H9 (cell line): ENCODE results near the gene BACH2. TPM values are rescaled to one million over a fixed set of nuclear protein-coding genes. Genes with fewer than 3 reads are reported as not detected.

Source experiments
- DNase-seq: peaks from one replicate; pipeline ENCODE4 v3.0.0-alpha.2; 2017
- H2AFZ ChIP-seq: one replicate; pipeline ENCODE4 v1.6.1; 2013; ENCODE audit warnings: mild to moderate bottlenecking, low read length, control low read depth, moderate library complexity
- H2AK5ac ChIP-seq: 2 replicates; pipeline ENCODE4 v1.6.1; 2013; ENCODE audit warnings: low read length, control low read depth, mixed read lengths; ENCODE audit not compliant: insufficient read length
- H2BK120ac ChIP-seq: one replicate; pipeline ENCODE4 v1.6.1; 2013; ENCODE audit warnings: low read depth, mild to moderate bottlenecking, low read length, control low read depth, inconsistent platforms; ENCODE audit not compliant: poor library complexity, severe bottlenecking
- H2BK12ac ChIP-seq: 2 replicates; pipeline ENCODE4 v1.6.1; 2013; ENCODE audit warnings: low read length, control low read depth, mixed read lengths, low read depth; ENCODE audit not compliant: insufficient read length
- H2BK15ac ChIP-seq: 2 replicates; pipeline ENCODE4 v1.6.1; 2013; ENCODE audit warnings: low read depth, low read length, control low read depth
- H2BK20ac ChIP-seq: one replicate; pipeline ENCODE4 v1.6.1; 2013; ENCODE audit warnings: low read depth, mild to moderate bottlenecking, low read length, control low read depth, inconsistent platforms; ENCODE audit not compliant: poor library complexity, severe bottlenecking
- H2BK5ac ChIP-seq: 2 replicates; pipeline ENCODE4 v1.6.1; 2013; ENCODE audit warnings: low read length, control low read depth, mixed read lengths; ENCODE audit not compliant: insufficient read length
- H3K14ac ChIP-seq: 2 replicates; pipeline ENCODE4 v1.6.1; 2013; ENCODE audit warnings: low read length, control low read depth; ENCODE audit not compliant: insufficient read depth
- H3K18ac ChIP-seq: 2 replicates; pipeline ENCODE4 v1.6.1; 2013; ENCODE audit warnings: low read depth, mild to moderate bottlenecking, mixed read lengths, low read length, control low read depth; ENCODE audit not compliant: insufficient read length
- H3K23ac ChIP-seq: 2 replicates; pipeline ENCODE4 v1.6.1; 2013; ENCODE audit warnings: low read length, control low read depth, mixed read lengths, low read depth; ENCODE audit not compliant: insufficient read length
- H3K23me2 ChIP-seq: 2 replicates; pipeline ENCODE4 v1.6.1; 2013; ENCODE audit warnings: low read depth, mild to moderate bottlenecking, mixed read lengths, low read length, control low read depth; ENCODE audit not compliant: insufficient read length, poor library complexity, severe bottlenecking
- H3K27ac ChIP-seq: 2 replicates; pipeline ENCODE4 v1.5.1; 2013; ENCODE audit warnings: low read length, control low read depth, mixed read lengths, low read depth; ENCODE audit not compliant: insufficient read length
- H3K27me3 ChIP-seq: 2 replicates; pipeline ENCODE4 v1.6.1; 2013; ENCODE audit warnings: low read length, control low read depth, inconsistent platforms; ENCODE audit not compliant: insufficient read depth
- H3K4ac ChIP-seq: 2 replicates; pipeline ENCODE4 v1.6.1; 2013; ENCODE audit warnings: low read depth, mild to moderate bottlenecking, control low read depth, inconsistent platforms, low read length, moderate library complexity
- H3K4me1 ChIP-seq: 2 replicates; pipeline ENCODE4 v1.6.1; 2013; ENCODE audit warnings: low read length, control low read depth, inconsistent platforms; ENCODE audit not compliant: insufficient read depth
- H3K4me2 ChIP-seq: 2 replicates; pipeline ENCODE4 v1.6.1; 2013; ENCODE audit warnings: low read length, control low read depth, mixed read lengths; ENCODE audit not compliant: insufficient read length, insufficient read depth
- H3K56ac ChIP-seq: 2 replicates; pipeline ENCODE4 v1.6.1; 2013; ENCODE audit warnings: low read depth, mild to moderate bottlenecking, mixed read lengths, low read length, control low read depth; ENCODE audit not compliant: insufficient read length
- H3K79me1 ChIP-seq: 2 replicates; pipeline ENCODE4 v1.6.1; 2013; ENCODE audit warnings: low read depth, mild to moderate bottlenecking, moderate library complexity, low read length, control low read depth, inconsistent platforms; ENCODE audit not compliant: insufficient read depth, poor library complexity, severe bottlenecking
- H3K79me2 ChIP-seq: 2 replicates; pipeline ENCODE4 v1.6.1; 2013; ENCODE audit warnings: low read length, control low read depth, inconsistent platforms; ENCODE audit not compliant: insufficient read depth
- H3K9ac ChIP-seq: 2 replicates; pipeline ENCODE4 v1.6.1; 2013; ENCODE audit warnings: low read length, control low read depth, mixed read lengths; ENCODE audit not compliant: insufficient read length; ENCODE audit errors: extremely low read depth
- H3K9me3 ChIP-seq: one replicate; pipeline ENCODE4 v1.6.1; 2013; ENCODE audit warnings: low read depth, low read length, inconsistent platforms; ENCODE audit not compliant: control insufficient read depth
- H3T11ph ChIP-seq: one replicate; pipeline ENCODE4 v1.6.1; 2013; ENCODE audit warnings: mild to moderate bottlenecking, low read length, control low read depth, inconsistent platforms
- H4K20me1 ChIP-seq: one replicate; pipeline ENCODE4 v1.6.1; 2013; ENCODE audit not compliant: control insufficient read depth, insufficient read length, insufficient read depth
- H4K5ac ChIP-seq: 2 replicates; pipeline ENCODE4 v1.6.1; 2013; ENCODE audit warnings: low read depth, mild to moderate bottlenecking, mixed read lengths, low read length, control low read depth; ENCODE audit not compliant: insufficient read length
- H4K8ac ChIP-seq: replicated peaks from 2 replicates; pipeline ENCODE4 v1.6.1; 2013; ENCODE audit warnings: low read length, control low read depth, mixed read lengths, low read depth; ENCODE audit not compliant: insufficient read length
- H4K91ac ChIP-seq: 2 replicates; pipeline ENCODE4 v1.6.1; 2013; ENCODE audit warnings: low read depth, mild to moderate bottlenecking, moderate library complexity, mixed read lengths, low read length, control low read depth; ENCODE audit not compliant: insufficient read length
- H3K27ac Mint-ChIP-seq, 3 experiments: 2 replicates in 2 of 3; 3 replicates in 1 of 3; pipeline ENCODE4 v1.8.0; 2020 to 2021; ENCODE audit warnings: mixed read lengths in 3 of 3, mild to moderate bottlenecking in 1 of 3, moderate library complexity in 1 of 3
- H3K27me3 Mint-ChIP-seq: 2 replicates; pipeline ENCODE4 v1.8.0; 2021; ENCODE audit warnings: low read depth, mild to moderate bottlenecking, moderate library complexity, mixed read lengths
- H3K36me3 Mint-ChIP-seq, 3 experiments: 2 replicates in 2 of 3; 3 replicates in 1 of 3; pipeline ENCODE4 v1.8.0; 2020 to 2021; ENCODE audit warnings: low read depth in 3 of 3, mixed read lengths in 3 of 3; ENCODE audit not compliant: insufficient read depth in 1 of 3
- H3K4me1 Mint-ChIP-seq, 2 experiments: 2 replicates each; pipeline ENCODE4 v1.8.0; 2020; ENCODE audit warnings: mixed read lengths in 2 of 2
- H3K4me3 Mint-ChIP-seq, 2 experiments: 2 replicates in 1 of 2; 3 replicates in 1 of 2; pipeline ENCODE4 v1.8.0; 2020 to 2021; ENCODE audit warnings: mild to moderate bottlenecking in 2 of 2, mixed read lengths in 2 of 2, moderate library complexity in 1 of 2
- H3K9me3 Mint-ChIP-seq, 2 experiments: 2 replicates in 1 of 2; 3 replicates in 1 of 2; pipeline ENCODE4 v1.8.0; 2020; ENCODE audit warnings: mild to moderate bottlenecking in 2 of 2, mixed read lengths in 2 of 2, moderate library complexity in 1 of 2
- CTCF ChIP-seq: fragments of 200-600 bp; sonication (generic); conservative IDR thresholded peaks from 3 replicates; pipeline ENCODE4 v1.8.0; 2021; ENCODE audit warnings: antibody characterized with exemption, mild to moderate bottlenecking
- WGBS: extraction: QIAGEN DNeasy Blood & Tissue Kit; methylation state at CpG from one replicate; pipeline ENCODE4 v1.1.7; 2013; ENCODE audit warnings: missing lambda C conversion rate, low lambda C conversion rate, mixed read lengths; ENCODE audit not compliant: insufficient read length; ENCODE audit errors: extremely low coverage; 5-methylcytosine and 5-hydroxymethylcytosine counted together
- total RNA-seq: library from RNA; stranded (reverse); gene quantifications from 2 replicates; pipeline ENCODE4 v1.2.1, GENCODE V29; 2021

Gene BACH2
- total RNA-seq, 1 experiment from 2014 or later: 2.0 TPM

GRCh38 chr6:89999945-90000825 lies 296.5 kb downstream of the BACH2 start:
- H3K23me2 ChIP-seq: no peaks in the 10 kb centered on the region
- H4K5ac ChIP-seq: no peak overlapping the region
- H2BK5ac ChIP-seq: no peak overlapping the region
- no peaks in the 10 kb centered on the region for H3K27me3 ChIP-seq
- no peaks in the 10 kb centered on the region for H3K79me2 ChIP-seq
- no peak overlapping the region for H3K4me2 ChIP-seq
- no peaks in the 10 kb centered on the region for H4K20me1 ChIP-seq
- no peak overlapping the region for H4K8ac ChIP-seq
- Mint-ChIP-seq H3K4me1 (peaks cover 4% of the 10 kb centered on the region in 2 experiments), H3K36me3 (no peaks in the 10 kb centered on the region), H3K27me3 (no peaks in the 10 kb centered on the region), H3K4me3 (no peak overlapping the region), H3K27ac (no peak overlapping the region), H3K9me3 (no peaks in the 10 kb centered on the region)
- no peak overlapping the region for H3K18ac ChIP-seq
- no peak overlapping the region for H3T11ph ChIP-seq
- no peak overlapping the region for H2BK15ac ChIP-seq
- H2AK5ac ChIP-seq: no peak overlapping the region
- no peak overlapping the region for H2BK12ac ChIP-seq
- TF ChIP-seq CTCF: no peak
- H3K79me1 ChIP-seq: no peaks in the 10 kb centered on the region
- no peaks in the 10 kb centered on the region for H3K4me1 ChIP-seq
- no peak overlapping the region for H4K91ac ChIP-seq
- no peak overlapping the region for H3K56ac ChIP-seq
- H3K4ac ChIP-seq: no peak overlapping the region
- DNase-seq: no peak
- no peak overlapping the region for H3K9ac ChIP-seq
- H3K27ac ChIP-seq: no peak overlapping the region
- H3K14ac ChIP-seq: no peak overlapping the region
- no CpG with 5 or more reads among the region's 8 CpGs for WGBS
- no peak overlapping the region for H2AFZ ChIP-seq
- no peak overlapping the region for H3K23ac ChIP-seq
- no peak overlapping the region for H2BK20ac ChIP-seq
- H3K9me3 ChIP-seq: no peaks in the 10 kb centered on the region
- no peak overlapping the region for H2BK120ac ChIP-seq
